CD4-positive, alpha-beta T cell treated with Interleukin-17A for 4 hours (primary cell): ENCODE data around the gene UBD.
A peak's percentile ranks its signal among the peaks of the same experiment; 100 is the strongest.

Experiments used
- DNase-seq: peaks from one replicate; pipeline ENCODE4 v3.0.0-alpha.2; 2020; ENCODE audit warnings: mixed read lengths

Gene UBD

GRCh38 chr6:29558439-29559079 lies 973 bp downstream of the UBD start:
- DNase-seq, result no peak

- DNase-seq, result no peak
These were observed 2.2 kb downstream of the UBD start for GRCh38 chr6:29557320-29557719.

- no peak for DNase-seq
These were observed 4.8 kb downstream of the UBD start for GRCh38 chr6:29554764-29555163.

GRCh38 chr6:29553268-29554057 lies 6.1 kb downstream of the UBD start:
- DNase-seq, result peak; percentile 39

- no peak for DNase-seq
These were observed 7.0 kb downstream of the UBD start for GRCh38 chr6:29552512-29553051.

GRCh38 chr6:29547573-29547972 lies 12.0 kb downstream of the UBD start:
- DNase-seq, result no peak

GRCh38 chr6:29537714-29538403 lies 21.7 kb downstream of the UBD start:
- DNase-seq, result no peak

GRCh38 chr6:29532320-29532951 lies 27.1 kb downstream of the UBD start:
- DNase-seq, result no peak

GRCh38 chr6:29531668-29532067 lies 27.9 kb downstream of the UBD start:
- no peak for DNase-seq

- no peak for DNase-seq
These were observed 28.7 kb downstream of the UBD start for GRCh38 chr6:29530671-29531310.

GRCh38 chr6:29529956-29530355 lies 29.6 kb downstream of the UBD start:
- no peak for DNase-seq

GRCh38 chr6:29528988-29529560 lies 30.5 kb downstream of the UBD start:
- no peak for DNase-seq

GRCh38 chr6:29528300-29528931 lies 31.1 kb downstream of the UBD start:
- no peak for DNase-seq

- DNase-seq, result no peak
These were observed 32.0 kb downstream of the UBD start for GRCh38 chr6:29527564-29527963.

GRCh38 chr6:29527126-29527525 lies 32.4 kb downstream of the UBD start:
- DNase-seq, result no peak

- no peak for DNase-seq
These were observed 34.3 kb downstream of the UBD start for GRCh38 chr6:29525311-29525639.

- no peak for DNase-seq
These were observed 34.9 kb downstream of the UBD start for GRCh38 chr6:29524444-29525310.

GRCh38 chr6:29524044-29524443 lies 35.5 kb downstream of the UBD start:
- DNase-seq, result no peak

- DNase-seq, result no peak
These were observed 37.3 kb downstream of the UBD start for GRCh38 chr6:29522227-29522626.

- DNase-seq, result no peak
These were observed 38.4 kb downstream of the UBD start for GRCh38 chr6:29521006-29521680.
